ENCODE results near the gene C19orf47.

- TF ChIP-seq CTCF (IDR thresholded peaks at IDR 0.05 in 4 of 5, conservative IDR thresholded peaks at IDR 0.05 in 1 of 5) (no peak), POLR2A (IDR thresholded peaks at IDR 0.05) (no peak)
Observed at GRCh38 chr19:40383668-40384248, 35.6 kb upstream of the C19orf47 start.
